WI38 (cell line): ENCODE measurements around the gene STK32A.

Experiments
- H3K4me3 ChIP-seq: 2 replicates; pipeline ENCODE4 v1.5.1; 2011; ENCODE audit warnings: low read depth, mild to moderate bottlenecking, control low read depth, low read length
- TF ChIP-seq, protein P1 (sequence below): IDR thresholded peaks from 2 replicates; pipeline ENCODE4 v1.5.1; 2012; ENCODE audit warnings: low read depth, mild to moderate bottlenecking, control low read depth, low read length

STK32A gene

DNA sequence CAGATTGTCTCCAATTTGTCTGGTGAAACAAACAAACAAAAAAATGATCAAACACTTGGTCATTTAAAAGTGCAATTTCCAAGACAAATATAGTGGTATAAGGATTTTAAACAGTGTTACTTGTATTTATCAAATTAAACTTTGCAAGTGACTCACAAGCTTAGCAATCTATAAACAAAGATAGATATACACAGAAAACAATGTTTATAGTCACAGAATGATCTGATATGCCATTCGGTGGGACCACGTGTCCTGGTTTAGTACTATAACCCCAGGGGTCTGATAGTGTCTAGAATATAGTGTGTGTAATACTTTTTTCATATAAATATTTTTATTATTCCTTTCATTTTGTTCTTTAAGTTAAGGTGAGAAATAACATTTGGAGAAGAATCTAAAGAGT lies 183.8 kb downstream of the STK32A start:
- H3K4me3 ChIP-seq = no peak overlapping the region; the same call in 1 of the 2 replicates

DNA sequence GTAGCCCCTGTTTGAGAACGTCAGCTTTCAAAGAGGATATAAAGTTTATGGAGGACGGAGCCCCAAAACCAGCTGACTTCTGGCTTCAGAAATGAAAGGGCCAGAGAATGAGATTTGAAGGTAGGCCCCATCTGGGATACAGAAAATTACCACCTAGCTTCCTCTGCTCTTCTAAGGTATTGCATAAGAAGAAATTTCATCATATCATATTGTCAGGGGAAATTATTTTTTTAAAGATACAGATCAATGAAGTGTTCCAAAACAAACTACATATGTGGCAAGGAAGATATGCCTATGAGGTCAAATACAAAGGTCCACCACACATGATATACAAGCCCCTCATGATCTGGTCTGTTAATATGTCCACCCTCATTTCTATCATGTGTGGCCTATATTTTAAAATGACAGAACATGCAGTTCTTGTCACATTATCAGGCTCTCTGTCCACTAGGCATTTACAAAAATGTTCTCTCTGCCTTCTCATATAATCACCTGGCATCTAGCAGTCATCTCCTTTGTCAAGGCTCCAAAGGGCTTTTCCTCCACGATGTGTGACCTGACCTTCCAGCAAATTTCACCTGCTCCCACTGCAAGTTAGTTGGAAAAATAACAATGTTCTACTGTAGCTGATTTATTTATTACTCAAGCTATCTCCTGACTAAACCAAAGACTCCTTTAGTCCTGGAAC lies 192.0 kb downstream of the STK32A start:
- TF ChIP-seq, protein P1, sequence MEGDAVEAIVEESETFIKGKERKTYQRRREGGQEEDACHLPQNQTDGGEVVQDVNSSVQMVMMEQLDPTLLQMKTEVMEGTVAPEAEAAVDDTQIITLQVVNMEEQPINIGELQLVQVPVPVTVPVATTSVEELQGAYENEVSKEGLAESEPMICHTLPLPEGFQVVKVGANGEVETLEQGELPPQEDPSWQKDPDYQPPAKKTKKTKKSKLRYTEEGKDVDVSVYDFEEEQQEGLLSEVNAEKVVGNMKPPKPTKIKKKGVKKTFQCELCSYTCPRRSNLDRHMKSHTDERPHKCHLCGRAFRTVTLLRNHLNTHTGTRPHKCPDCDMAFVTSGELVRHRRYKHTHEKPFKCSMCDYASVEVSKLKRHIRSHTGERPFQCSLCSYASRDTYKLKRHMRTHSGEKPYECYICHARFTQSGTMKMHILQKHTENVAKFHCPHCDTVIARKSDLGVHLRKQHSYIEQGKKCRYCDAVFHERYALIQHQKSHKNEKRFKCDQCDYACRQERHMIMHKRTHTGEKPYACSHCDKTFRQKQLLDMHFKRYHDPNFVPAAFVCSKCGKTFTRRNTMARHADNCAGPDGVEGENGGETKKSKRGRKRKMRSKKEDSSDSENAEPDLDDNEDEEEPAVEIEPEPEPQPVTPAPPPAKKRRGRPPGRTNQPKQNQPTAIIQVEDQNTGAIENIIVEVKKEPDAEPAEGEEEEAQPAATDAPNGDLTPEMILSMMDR = no peak

More for the DNA sequence above, 183.8 kb downstream of the STK32A start:
- TF ChIP-seq, protein P1 = no peak

DNA sequence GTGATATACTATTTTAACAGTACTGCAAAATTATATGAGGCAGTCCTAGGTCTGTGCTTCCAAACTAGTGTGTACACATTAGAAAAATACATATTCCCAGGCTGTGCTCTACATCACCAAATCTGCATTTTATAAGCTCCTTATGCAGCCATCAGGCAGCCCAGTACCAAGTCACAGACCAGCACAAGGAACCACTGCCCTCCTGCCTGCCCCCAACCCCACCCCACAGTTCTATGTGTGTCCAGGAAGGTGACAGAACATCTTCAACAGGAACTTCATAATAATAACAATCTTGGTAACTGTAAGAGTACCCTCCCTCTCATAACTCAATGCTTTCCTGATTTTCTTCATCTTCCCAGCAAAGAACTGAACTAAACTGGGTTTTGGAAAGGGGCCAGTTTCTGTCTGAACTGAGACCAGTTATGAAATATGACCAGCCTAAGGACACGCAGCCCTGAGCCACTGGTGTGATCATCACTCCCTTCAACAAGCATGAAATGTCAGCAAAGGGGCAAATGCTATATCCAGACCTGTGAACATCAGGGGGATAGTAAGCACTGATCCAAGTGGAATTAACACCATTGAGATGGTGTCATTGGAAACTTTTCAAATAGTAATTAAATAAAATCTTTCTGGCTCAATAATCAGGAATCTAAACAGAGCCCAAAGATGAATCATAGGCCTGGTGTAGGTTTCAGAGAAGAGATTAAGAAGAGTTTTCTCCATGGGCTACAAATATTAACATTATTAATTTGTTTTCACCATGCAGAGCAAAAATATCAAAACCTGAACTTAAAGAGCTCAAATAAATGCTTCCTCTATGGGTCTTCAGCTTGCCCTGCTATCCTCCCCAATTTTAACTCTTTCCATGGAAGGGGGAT lies 192.9 kb downstream of the STK32A start:
- TF ChIP-seq, protein P1 = no peak
- no peak overlapping the region for H3K4me3 ChIP-seq

More for the DNA sequence above, 192.0 kb downstream of the STK32A start:
- no peak overlapping the region for H3K4me3 ChIP-seq

DNA sequence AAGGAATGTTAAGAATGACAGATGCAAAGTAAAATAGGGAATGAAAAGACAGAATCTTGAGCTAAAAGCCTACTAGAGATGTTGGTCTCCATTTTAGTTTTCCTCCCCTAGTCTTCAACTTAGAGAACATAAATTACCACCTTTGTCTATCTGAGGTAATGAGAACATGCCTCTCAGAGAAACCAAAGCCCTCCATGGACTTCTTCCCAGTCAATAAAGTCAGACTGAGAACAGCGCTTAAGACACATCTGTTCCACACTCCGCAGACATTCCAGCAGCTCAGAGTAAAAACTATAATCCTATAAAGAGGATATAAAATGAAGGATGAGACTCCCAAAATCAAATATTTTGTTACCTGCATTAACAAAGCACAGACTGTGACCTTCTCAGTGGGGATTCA lies 195.8 kb downstream of the STK32A start:
- TF ChIP-seq, protein P1 = no peak
- H3K4me3 ChIP-seq = no peak overlapping the region

DNA sequence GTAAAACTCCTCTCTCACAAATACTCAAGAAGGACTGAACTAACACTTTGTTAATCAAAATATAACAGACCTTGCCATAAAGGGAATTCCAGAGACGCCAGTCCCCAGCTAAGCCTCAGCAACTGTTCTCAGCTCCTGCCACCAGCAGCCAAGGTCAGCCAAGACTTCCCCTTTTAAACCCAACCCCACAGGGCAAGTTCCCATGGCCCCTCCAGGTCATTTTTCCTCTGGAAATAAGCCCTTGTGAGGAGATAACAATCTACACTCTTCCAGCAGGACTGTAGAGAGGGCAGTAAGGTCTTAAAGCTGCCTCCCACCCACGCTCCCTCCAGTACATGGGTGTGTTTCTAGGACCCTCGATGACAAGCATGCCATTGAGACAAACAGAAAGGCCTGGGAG lies 196.8 kb downstream of the STK32A start:
- H3K4me3 ChIP-seq = no peak overlapping the region
- TF ChIP-seq, protein P1 = no peak

DNA sequence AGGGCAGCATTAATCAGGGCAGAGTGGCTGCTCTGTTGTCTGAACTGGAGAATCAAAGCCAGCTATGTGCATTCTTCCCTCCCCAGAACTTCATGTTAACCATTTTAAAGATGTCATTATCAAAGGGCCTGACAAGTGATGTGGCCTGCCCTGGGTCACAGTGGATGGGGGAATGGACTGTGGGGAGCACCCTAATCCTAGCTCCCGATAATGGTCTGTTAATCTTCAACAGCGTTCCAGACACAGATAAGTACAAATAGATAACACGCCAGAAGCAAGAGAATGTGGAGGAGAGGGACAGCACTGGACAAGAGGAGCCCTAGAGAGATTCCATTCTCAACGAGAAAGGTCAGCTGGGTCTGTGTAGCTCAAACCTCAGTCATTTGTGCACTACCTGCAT lies 197.5 kb downstream of the STK32A start:
- TF ChIP-seq, protein P1 = no peak
- H3K4me3 ChIP-seq = no peak overlapping the region

DNA sequence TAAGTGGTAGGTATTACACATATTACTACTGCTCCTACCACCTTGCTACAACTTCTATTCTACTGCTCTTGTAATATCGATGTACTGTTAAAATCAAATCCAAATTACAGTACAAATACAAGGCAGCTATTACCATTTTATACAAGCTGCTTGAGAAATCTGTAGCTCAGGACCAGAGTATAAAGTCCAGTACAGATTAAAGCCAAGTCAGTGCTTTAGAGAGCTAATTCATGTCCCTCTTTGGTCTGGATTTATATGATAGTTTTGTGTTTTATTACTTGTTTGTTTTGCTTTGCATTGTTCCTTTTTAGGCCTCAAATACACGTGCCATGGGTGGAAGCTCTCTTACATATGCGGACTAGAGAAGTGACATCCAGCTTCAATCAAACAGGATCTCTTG lies 199.2 kb downstream of the STK32A start:
- H3K4me3 ChIP-seq = no peak overlapping the region
- TF ChIP-seq, protein P1 = no peak
